Measurements from ENCODE around the gene STX16.
"Not testable (repeated sequence)": the region's sequence is repeated elsewhere in the genome, so short reads cannot be mapped to it uniquely, and the experiment has no call there.

Gene STX16

GRCh38 chr20:58719971-58720371, 68.9 kb downstream of the STX16 start:
- no peaks in the 10 kb centered on the region for H3K9me3 ChIP-seq (ENCODE audit: severe bottlenecking)
- H3K27me3 ChIP-seq (ENCODE audit: insufficient read depth, low read depth, severe bottlenecking): peaks cover 33% of the 10 kb centered on the region
- no peak overlapping the region for H3K27ac ChIP-seq
- no peak for DNase-seq
- no peak for TF ChIP-seq CTCF (IDR thresholded peaks at IDR 0.05; ENCODE audit: low read depth, low read length)
- H3K36me3 ChIP-seq: no peaks in the 10 kb centered on the region
- H3K4me3 ChIP-seq (ENCODE audit: low read depth, low read length): no peak overlapping the region

GRCh38 chr20:58720890-58721289, 69.8 kb downstream of the STX16 start:
- Histone ChIP-seq H3K36me3 (no peaks in the 10 kb centered on the region), H3K4me3 (ENCODE audit: low read depth, low read length) (no peak overlapping the region), H3K27me3 (ENCODE audit: insufficient read depth, low read depth, severe bottlenecking) (peaks cover 33% of the 10 kb centered on the region), H3K9me3 (ENCODE audit: severe bottlenecking) (no peaks in the 10 kb centered on the region), H3K27ac (no peak overlapping the region)
- no peak for TF ChIP-seq CTCF (IDR thresholded peaks at IDR 0.05; ENCODE audit: low read depth, low read length)
- DNase-seq: no peak

GRCh38 chr20:58721951-58722778, 71.1 kb downstream of the STX16 start:
- DNase-seq: peak; percentile 2
- Histone ChIP-seq H3K27ac (no peak overlapping the region), H3K27me3 (ENCODE audit: insufficient read depth, low read depth, severe bottlenecking) (peaks cover 33% of the 10 kb centered on the region), H3K4me3 (ENCODE audit: low read depth, low read length) (no peak overlapping the region), H3K36me3 (no peaks in the 10 kb centered on the region), H3K9me3 (ENCODE audit: severe bottlenecking) (no peaks in the 10 kb centered on the region)
- TF ChIP-seq CTCF (IDR thresholded peaks at IDR 0.05; ENCODE audit: low read depth, low read length): no peak

GRCh38 chr20:58722877-58723627, 72.0 kb downstream of the STX16 start:
- Histone ChIP-seq H3K27ac (no peak overlapping the region), H3K4me3 (ENCODE audit: low read depth, low read length) (no peak overlapping the region), H3K36me3 (no peaks in the 10 kb centered on the region), H3K27me3 (ENCODE audit: insufficient read depth, low read depth, severe bottlenecking) (peaks cover 33% of the 10 kb centered on the region), H3K9me3 (ENCODE audit: severe bottlenecking) (no peaks in the 10 kb centered on the region)
- no peak for TF ChIP-seq CTCF (IDR thresholded peaks at IDR 0.05; ENCODE audit: low read depth, low read length)
- DNase-seq: no peak

- no peak overlapping the region for H3K4me3 ChIP-seq (ENCODE audit: low read depth, low read length)
- no peak overlapping the region for H3K27ac ChIP-seq
- H3K36me3 ChIP-seq: no peaks in the 10 kb centered on the region
- H3K9me3 ChIP-seq (ENCODE audit: severe bottlenecking): no peaks in the 10 kb centered on the region
- H3K27me3 ChIP-seq (ENCODE audit: insufficient read depth, low read depth, severe bottlenecking): peaks cover 33% of the 10 kb centered on the region
- DNase-seq: no peak
- no peak for TF ChIP-seq CTCF (IDR thresholded peaks at IDR 0.05; ENCODE audit: low read depth, low read length)
Observed at GRCh38 chr20:58723628-58723984, 72.5 kb downstream of the STX16 start.

GRCh38 chr20:58726156-58726555, 75.1 kb downstream of the STX16 start:
- not testable (repeated sequence) for DNase-seq; H3K27ac ChIP-seq; H3K9me3 ChIP-seq (ENCODE audit: severe bottlenecking); H3K4me3 ChIP-seq (ENCODE audit: low read depth, low read length); H3K36me3 ChIP-seq
- H3K27me3 ChIP-seq (ENCODE audit: insufficient read depth, low read depth, severe bottlenecking): peaks cover 36% of the 10 kb centered on the region

Measured in WERI-Rb-1 (cell line).